Pons (tissue), 1 donor: Measurements from ENCODE around the gene TSPAN17.
"Not testable (repeated sequence)": the region's sequence is repeated elsewhere in the genome, so short reads cannot be mapped to it uniquely, and the experiment has no call there.

Experiments used
- DNase-seq: peaks from one replicate; pipeline ENCODE4 v3.0.0-alpha.2; 2016; ENCODE audit warnings: low spot score

TSPAN17 gene

GRCh38 chr5:176680226-176680563 lies 32.9 kb downstream of the TSPAN17 start:
- DNase-seq, result no peak

- no peak for DNase-seq
These were observed 34.8 kb downstream of the TSPAN17 start for GRCh38 chr5:176682016-176682531.

GRCh38 chr5:176685010-176685409 lies 37.7 kb downstream of the TSPAN17 start:
- no peak for DNase-seq

- DNase-seq, result no peak
These were observed 40.0 kb downstream of the TSPAN17 start for GRCh38 chr5:176687247-176687646.

- no peak for DNase-seq
These were observed 40.6 kb downstream of the TSPAN17 start for GRCh38 chr5:176687881-176688280.

GRCh38 chr5:176690911-176691310 lies 43.6 kb downstream of the TSPAN17 start:
- DNase-seq, result no peak

- DNase-seq, result no peak
These were observed 44.2 kb downstream of the TSPAN17 start for GRCh38 chr5:176691524-176691923.

- no peak for DNase-seq
These were observed 45.0 kb downstream of the TSPAN17 start for GRCh38 chr5:176692326-176692725.

- no peak for DNase-seq
These were observed 45.7 kb downstream of the TSPAN17 start for GRCh38 chr5:176692839-176693476.

- DNase-seq, result no peak
These were observed 46.2 kb downstream of the TSPAN17 start for GRCh38 chr5:176693477-176693851.

- no peak for DNase-seq
These were observed 46.9 kb downstream of the TSPAN17 start for GRCh38 chr5:176694146-176694545.

- no peak for DNase-seq
These were observed 47.3 kb downstream of the TSPAN17 start for GRCh38 chr5:176694631-176695030.

- no peak for DNase-seq
These were observed 47.8 kb downstream of the TSPAN17 start for GRCh38 chr5:176695073-176695472.

GRCh38 chr5:176697267-176697933 lies 50.1 kb downstream of the TSPAN17 start:
- no peak for DNase-seq

- no peak for DNase-seq
These were observed 50.8 kb downstream of the TSPAN17 start for GRCh38 chr5:176697934-176698538.

GRCh38 chr5:176699446-176699845 lies 52.2 kb downstream of the TSPAN17 start:
- DNase-seq, result not testable (repeated sequence)

GRCh38 chr5:176700239-176700847 lies 53.1 kb downstream of the TSPAN17 start:
- peak; percentile 5 for DNase-seq

GRCh38 chr5:176702671-176703641 lies 55.7 kb downstream of the TSPAN17 start:
- no peak for DNase-seq

GRCh38 chr5:176703857-176704256 lies 56.6 kb downstream of the TSPAN17 start:
- DNase-seq, result no peak

- DNase-seq, result no peak
These were observed 57.1 kb downstream of the TSPAN17 start for GRCh38 chr5:176704355-176704754.

GRCh38 chr5:176704817-176705216 lies 57.5 kb downstream of the TSPAN17 start:
- DNase-seq, result no peak
